Panc1 (cell line): ENCODE measurements around the gene ZZZ3.

Experiments
- POLR2AphosphoS5 ChIP-seq: IDR thresholded peaks from 2 replicates; pipeline ENCODE4 v1.6.1; 2012; ENCODE audit warnings: mild to moderate bottlenecking, low read depth, low read length, moderate library complexity
- SIN3A ChIP-seq: IDR thresholded peaks from 2 replicates; pipeline ENCODE4 v1.6.1; 2012; ENCODE audit warnings: low read depth, mild to moderate bottlenecking, low read length, moderate library complexity, borderline replicate concordance; ENCODE audit not compliant: insufficient read depth

DNA sequence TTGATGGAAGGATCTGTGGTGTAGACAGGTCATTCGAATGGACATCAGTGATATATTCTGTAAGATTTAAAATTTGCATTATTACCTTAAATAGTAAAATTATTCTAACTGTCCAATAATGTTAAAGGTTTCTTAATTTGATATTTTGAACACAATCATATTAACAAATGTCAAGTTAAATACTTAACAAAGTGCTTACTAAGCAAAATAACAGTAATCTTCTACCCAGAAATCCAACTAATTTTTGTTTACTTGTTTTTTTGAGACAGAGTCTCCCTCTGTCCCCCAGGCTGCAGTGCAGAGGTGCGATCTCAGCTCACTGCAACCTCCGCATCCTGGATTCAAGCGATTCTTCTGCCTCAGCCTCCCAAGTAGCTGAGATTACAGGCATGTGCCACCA is 43.2 kb upstream of the ZZZ3 start:
- TF ChIP-seq POLR2AphosphoS5 = no peak
- no peak for TF ChIP-seq SIN3A
